IMR-90 (cell line): Measurements from ENCODE around the gene SEC14L1. TPM values are rescaled to one million over a fixed set of nuclear protein-coding genes. Genes with fewer than 3 reads are reported as not detected.

Experiments
- ATAC-seq: fragments of 200-7000 bp; cut with Tn5 transposase; 2 replicates; pipeline ENCODE4 v1.9.1; 2020; ENCODE audit warnings: low read depth, mild to moderate bottlenecking, moderate library complexity
- BruUV-seq: library from RNA; stranded (reverse); fragments of 400-500 nt; replicated peaks from 2 replicates; lab custom pipeline; 2021; lab: Mats Ljungman, UMichigan
- CTCF ChIA-PET: fragments of 300-600 bp; formaldehyde crosslinking; extraction: SDS; loops from one replicate; lab custom pipeline; 2021; ENCODE audit warnings: antibody characterized with exemption; lab: Yijun Ruan, JAX
- POLR2A ChIA-PET: fragments of 300-600 bp; sonication (Branson Sonifier 250); formaldehyde crosslinking; loops from one replicate; lab custom pipeline; 2022; ENCODE audit warnings: antibody characterized with exemption; ENCODE audit not compliant: unreplicated experiment; lab: Charles Lee
- DNase-seq: peaks from one replicate; pipeline ENCODE4 v3.0.0; 2013
- H2AFZ ChIP-seq: replicated peaks from 2 replicates; pipeline ENCODE3; 2013; ENCODE audit warnings: low read length, mild to moderate bottlenecking; ENCODE audit not compliant: poor library complexity
- H2AK5ac ChIP-seq: 2 replicates; pipeline ENCODE4 v1.6.1; 2013; ENCODE audit warnings: low read depth, low read length, inconsistent platforms
- H2AK9ac ChIP-seq: replicated peaks from 2 replicates; pipeline ENCODE3; 2013; ENCODE audit warnings: mild to moderate bottlenecking, low read depth, low read length, moderate library complexity; ENCODE audit not compliant: poor library complexity
- H2BK120ac ChIP-seq: 2 replicates; pipeline ENCODE4 v1.6.1; 2013; ENCODE audit warnings: low read depth, low read length, inconsistent platforms
- H2BK15ac ChIP-seq: 3 replicates; pipeline ENCODE4 v1.6.1; 2013; ENCODE audit warnings: low read depth, low read length, inconsistent platforms
- H2BK20ac ChIP-seq: 2 replicates; pipeline ENCODE4 v1.6.1; 2013; ENCODE audit warnings: low read depth, mild to moderate bottlenecking, inconsistent platforms, low read length, moderate library complexity
- H2BK5ac ChIP-seq: 2 replicates; pipeline ENCODE4 v1.6.1; 2013; ENCODE audit warnings: mild to moderate bottlenecking, low read depth, low read length, inconsistent platforms; ENCODE audit not compliant: poor library complexity, severe bottlenecking
- H3K14ac ChIP-seq: replicated peaks from 2 replicates; pipeline ENCODE4 v1.6.1; 2013; ENCODE audit warnings: low read depth, low read length, inconsistent platforms
- H3K18ac ChIP-seq: 2 replicates; pipeline ENCODE4 v1.6.1; 2013; ENCODE audit warnings: low read depth, low read length, control low read depth
- H3K23ac ChIP-seq: 2 replicates; pipeline ENCODE4 v1.6.1; 2013; ENCODE audit warnings: low read depth, low read length, inconsistent platforms
- H3K27ac ChIP-seq: 2 replicates; pipeline ENCODE4 v1.5.1; 2013; ENCODE audit warnings: mild to moderate bottlenecking, control low read depth, low read length; ENCODE audit not compliant: insufficient read depth
- H3K27me3 ChIP-seq: 2 replicates; pipeline ENCODE4 v1.6.1; 2013; ENCODE audit warnings: low read length; ENCODE audit not compliant: control insufficient read depth, insufficient read depth
- H3K36me3 ChIP-seq: 2 replicates; pipeline ENCODE4 v1.6.1; 2013; ENCODE audit warnings: low read length, mixed read lengths; ENCODE audit not compliant: control insufficient read depth, insufficient read depth
- H3K4ac ChIP-seq: 2 replicates; pipeline ENCODE4 v1.6.1; 2013; ENCODE audit warnings: low read depth, low read length, inconsistent platforms
- H3K4me1 ChIP-seq: 2 replicates; pipeline ENCODE4 v1.6.1; 2013; ENCODE audit warnings: low read length, mixed read lengths; ENCODE audit not compliant: control insufficient read depth, insufficient read depth
- H3K4me2 ChIP-seq: 2 replicates; pipeline ENCODE4 v1.6.1; 2013; ENCODE audit warnings: low read depth, mild to moderate bottlenecking, control low read depth, low read length, moderate library complexity
- H3K4me3 ChIP-seq: 2 replicates; pipeline ENCODE4 v1.5.1; 2013; ENCODE audit warnings: low read depth, mild to moderate bottlenecking, control low read depth, low read length, moderate library complexity; ENCODE audit not compliant: insufficient read depth
- H3K56ac ChIP-seq: 2 replicates; pipeline ENCODE4 v1.6.1; 2013; ENCODE audit warnings: low read length, inconsistent platforms; ENCODE audit not compliant: insufficient read depth; ENCODE audit errors: extremely low read depth
- H3K79me1 ChIP-seq, 2 experiments: 2 replicates each; pipeline ENCODE4 v1.6.1; 2013; ENCODE audit warnings: low read length in 2 of 2, inconsistent platforms in 1 of 2, low read depth in 1 of 2
- H3K9ac ChIP-seq: 2 replicates; pipeline ENCODE4 v1.6.1; 2013; ENCODE audit warnings: low read depth, low read length, control low read depth
- H3K9me1 ChIP-seq: 2 replicates; pipeline ENCODE4 v1.6.1; 2013; ENCODE audit warnings: low read length, inconsistent platforms; ENCODE audit not compliant: insufficient read depth
- H3K9me3 ChIP-seq: 2 replicates; pipeline ENCODE4 v1.6.1; 2013; ENCODE audit warnings: low read length; ENCODE audit not compliant: control insufficient read depth, insufficient read depth
- H4K20me1 ChIP-seq: 2 replicates; pipeline ENCODE4 v1.6.1; 2013; ENCODE audit warnings: low read length, inconsistent platforms; ENCODE audit not compliant: insufficient read depth
- H4K5ac ChIP-seq: 2 replicates; pipeline ENCODE4 v1.6.1; 2013; ENCODE audit warnings: mild to moderate bottlenecking, low read depth, low read length, control low read depth
- H4K8ac ChIP-seq, 2 experiments: 2 replicates each; pipeline ENCODE4 v1.6.1; 2013; ENCODE audit warnings: low read depth in 2 of 2, low read length in 2 of 2, control low read depth in 1 of 2, inconsistent platforms in 1 of 2
- H4K91ac ChIP-seq: 2 replicates; pipeline ENCODE4 v1.6.1; 2013; ENCODE audit warnings: low read depth, low read length, inconsistent platforms; ENCODE audit not compliant: insufficient read depth
- BHLHE40 ChIP-seq: fragments of 150-350 bp; IDR thresholded peaks from 2 replicates; pipeline ENCODE4 v1.6.1; 2016; ENCODE audit warnings: mild to moderate bottlenecking, low read depth, low read length
- CEBPB ChIP-seq: IDR thresholded peaks from 2 replicates; pipeline ENCODE4 v1.6.1; 2012; ENCODE audit warnings: low read depth, low read length, improper control_type of control experiment
- CHD1 ChIP-seq: IDR thresholded peaks from 2 replicates; pipeline ENCODE4 v1.6.1; 2012; ENCODE audit warnings: low read depth, low read length, improper control_type of control experiment
- ELK1 ChIP-seq: fragments of 150-350 bp; IDR thresholded peaks from 2 replicates; pipeline ENCODE4 v1.6.1; 2016; ENCODE audit warnings: low read depth, mild to moderate bottlenecking, low read length, moderate library complexity, borderline replicate concordance
- FOS ChIP-seq: fragments of 150-350 bp; IDR thresholded peaks from 2 replicates; pipeline ENCODE4 v1.6.1; 2016; ENCODE audit warnings: low read depth, low read length
- MAFK ChIP-seq: IDR thresholded peaks from 2 replicates; pipeline ENCODE4 v1.6.1; 2012; ENCODE audit warnings: low read depth, low read length, improper control_type of control experiment
- MAZ ChIP-seq: IDR thresholded peaks from 2 replicates; pipeline ENCODE4 v1.6.1; 2012; ENCODE audit warnings: low read depth, mild to moderate bottlenecking, low read length, improper control_type of control experiment, moderate library complexity, borderline replicate concordance
- MXI1 ChIP-seq: IDR thresholded peaks from 2 replicates; pipeline ENCODE4 v1.6.1; 2012; ENCODE audit warnings: low read depth, mild to moderate bottlenecking, low read length, moderate library complexity, borderline replicate concordance
- NFE2L2 ChIP-seq: fragments of 150-350 bp; IDR thresholded peaks from 2 replicates; pipeline ENCODE4 v1.6.1; 2016; ENCODE audit warnings: low read depth, mild to moderate bottlenecking, low read length
- POLR2A ChIP-seq: IDR thresholded peaks from 2 replicates; pipeline ENCODE4 v1.6.1; 2012; ENCODE audit warnings: mild to moderate bottlenecking, low read depth, low read length
- RAD21 ChIP-seq: IDR thresholded peaks from 2 replicates; pipeline ENCODE4 v1.6.1; 2012; ENCODE audit warnings: low read length, improper control_type of control experiment
- RCOR1 ChIP-seq: IDR thresholded peaks from 2 replicates; pipeline ENCODE4 v1.6.1; 2012; ENCODE audit warnings: mild to moderate bottlenecking, low read length, improper control_type of control experiment; ENCODE audit not compliant: insufficient replicate concordance
- RFX5 ChIP-seq: IDR thresholded peaks from 2 replicates; pipeline ENCODE4 v1.8.0; 2012; ENCODE audit warnings: low read depth, mild to moderate bottlenecking, low read length, moderate library complexity
- SMC3 ChIP-seq: fragments of 150-350 bp; IDR thresholded peaks from 2 replicates; pipeline ENCODE4 v1.6.1; 2016; ENCODE audit warnings: low read depth, mild to moderate bottlenecking, antibody characterized with exemption, low read length, moderate library complexity
- WGBS, 2 experiments: methylation state at CpG; one replicate each; pipeline versions ENCODE4 v1.1.5 to v1.1.7; 2013; ENCODE audit warnings: missing lambda C conversion rate in 2 of 2; ENCODE audit not compliant: insufficient read length in 1 of 2; ENCODE audit errors: extremely low coverage in 2 of 2; 5-methylcytosine and 5-hydroxymethylcytosine counted together
- dilution Hi-C: fragments of 300-500 bp; cut with HindIII; formaldehyde crosslinking; loops from one replicate; pipeline ENCODE4 v1.14.3; 2018; ENCODE audit warnings: low sequenced_read_pairs; ENCODE audit not compliant: unreplicated experiment
- in situ Hi-C: fragments of 300-500 bp; cut with MboI; formaldehyde crosslinking; loops from 3 replicates; pipeline ENCODE4 v1.14.3; 2019; ENCODE audit warnings: low sequenced_read_pairs, inconsistent platforms, mixed read lengths
- intact Hi-C: fragments of 100-400 bp; cut with micrococcal nuclease; formaldehyde crosslinking; loops from 2 replicates; pipeline ENCODE4 v1.10.0; 2022
- polyA plus RNA-seq, 3 experiments: library from polyadenylated mRNA; depleted of rRNA; stranded (reverse); fragments of >200 nt; gene quantifications; 2 replicates each; pipeline ENCODE4 v1.2.3, GENCODE V29; 2012; ENCODE audit warnings: low replicate concordance in 1 of 3
- total RNA-seq: library from RNA; depleted of rRNA; stranded (reverse); fragments of >200 nt; gene quantifications from 2 replicates; pipeline ENCODE4 v1.2.3, GENCODE V29; 2012
- TF ChIP-seq, protein P1 (sequence below): conservative IDR thresholded peaks from 2 replicates; pipeline ENCODE4 v1.5.1; 2012; ENCODE audit warnings: mild to moderate bottlenecking, low read depth, low read length, improper control_type of control experiment
- TF ChIP-seq, protein P2 (sequence below): fragments of 150-350 bp; IDR thresholded peaks from 2 replicates; pipeline ENCODE4 v1.6.1; 2017; ENCODE audit warnings: mild to moderate bottlenecking, antibody characterized with exemption, low read length, low read depth

The SEC14L1 gene
- total and polyA plus RNA-seq, 2 of the 4 experiments (the other 2 are of a cell fraction) = 24.9 to 35.8 TPM

GRCh38 chr17:77117415-77117814, 23.4 kb upstream of the SEC14L1 start:
- ChIA-PET POLR2A (no interaction called here), CTCF (interaction anchor here (1.1 kb wide), 1 partner anchor 29 kb away, joined by 4 read pairs; no protein-coding TSS in a partner anchor)
- H3K56ac ChIP-seq = no peak overlapping the region
- in situ Hi-C loops = no loop called here
- H3K4ac ChIP-seq = no peak overlapping the region
- no peak overlapping the region for H2AK9ac ChIP-seq
- no peak overlapping the region for H4K5ac ChIP-seq
- dilution Hi-C loops = no loop called here
- H3K4me3 ChIP-seq = no peak overlapping the region
- no peak overlapping the region for H3K14ac ChIP-seq
- no peak overlapping the region for H3K4me2 ChIP-seq
- DNase-seq (no peak), ATAC-seq (no peak)
- no peak overlapping the region for H3K9ac ChIP-seq
- no CpG with 5 or more reads among the region's 4 CpGs for WGBS, 2 experiments
- BruUV-seq = no TSS peak
- H2BK20ac ChIP-seq = no peak overlapping the region
- no peak overlapping the region for H3K23ac ChIP-seq
- no peak overlapping the region for H2BK120ac ChIP-seq
- H2BK5ac ChIP-seq = no peak overlapping the region
- no peak overlapping the region for H4K8ac ChIP-seq
- no peaks in the 10 kb centered on the region for H3K36me3 ChIP-seq
- peaks cover 8% of the 10 kb centered on the region for H3K9me1 ChIP-seq
- TF ChIP-seq BHLHE40 (no peak), CEBPB (no peak), MXI1 (no peak), MAZ (no peak), SMC3 (no peak), RCOR1 (no peak), CHD1 (no peak), ELK1 (no peak), FOS (no peak), MAFK (no peak), RFX5 (no peak), POLR2A (no peak), NFE2L2 (no peak), RAD21 (no peak)
- TF ChIP-seq, protein P1, sequence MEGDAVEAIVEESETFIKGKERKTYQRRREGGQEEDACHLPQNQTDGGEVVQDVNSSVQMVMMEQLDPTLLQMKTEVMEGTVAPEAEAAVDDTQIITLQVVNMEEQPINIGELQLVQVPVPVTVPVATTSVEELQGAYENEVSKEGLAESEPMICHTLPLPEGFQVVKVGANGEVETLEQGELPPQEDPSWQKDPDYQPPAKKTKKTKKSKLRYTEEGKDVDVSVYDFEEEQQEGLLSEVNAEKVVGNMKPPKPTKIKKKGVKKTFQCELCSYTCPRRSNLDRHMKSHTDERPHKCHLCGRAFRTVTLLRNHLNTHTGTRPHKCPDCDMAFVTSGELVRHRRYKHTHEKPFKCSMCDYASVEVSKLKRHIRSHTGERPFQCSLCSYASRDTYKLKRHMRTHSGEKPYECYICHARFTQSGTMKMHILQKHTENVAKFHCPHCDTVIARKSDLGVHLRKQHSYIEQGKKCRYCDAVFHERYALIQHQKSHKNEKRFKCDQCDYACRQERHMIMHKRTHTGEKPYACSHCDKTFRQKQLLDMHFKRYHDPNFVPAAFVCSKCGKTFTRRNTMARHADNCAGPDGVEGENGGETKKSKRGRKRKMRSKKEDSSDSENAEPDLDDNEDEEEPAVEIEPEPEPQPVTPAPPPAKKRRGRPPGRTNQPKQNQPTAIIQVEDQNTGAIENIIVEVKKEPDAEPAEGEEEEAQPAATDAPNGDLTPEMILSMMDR = no peak
- TF ChIP-seq, protein P2, sequence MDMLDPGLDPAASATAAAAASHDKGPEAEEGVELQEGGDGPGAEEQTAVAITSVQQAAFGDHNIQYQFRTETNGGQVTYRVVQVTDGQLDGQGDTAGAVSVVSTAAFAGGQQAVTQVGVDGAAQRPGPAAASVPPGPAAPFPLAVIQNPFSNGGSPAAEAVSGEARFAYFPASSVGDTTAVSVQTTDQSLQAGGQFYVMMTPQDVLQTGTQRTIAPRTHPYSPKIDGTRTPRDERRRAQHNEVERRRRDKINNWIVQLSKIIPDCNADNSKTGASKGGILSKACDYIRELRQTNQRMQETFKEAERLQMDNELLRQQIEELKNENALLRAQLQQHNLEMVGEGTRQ = no peak
- H3K9me3 ChIP-seq = no peaks in the 10 kb centered on the region
- peaks cover 0 to 5% of the 10 kb centered on the region in 2 experiments; a peak in 1 of 4 replicates for H3K79me1 ChIP-seq
- no peak overlapping the region for H2BK15ac ChIP-seq
- H3K4me1 ChIP-seq = peaks cover 8% of the 10 kb centered on the region
- H2AFZ ChIP-seq = no peak overlapping the region
- no peak overlapping the region for H3K18ac ChIP-seq
- H3K27ac ChIP-seq = no peak overlapping the region
- H3K27me3 ChIP-seq = no peaks in the 10 kb centered on the region
- no peak overlapping the region for H2AK5ac ChIP-seq
- H4K91ac ChIP-seq = no peak overlapping the region
- intact Hi-C loops = no loop called here
- no peaks in the 10 kb centered on the region for H4K20me1 ChIP-seq
